ENCODE data around the gene OCRL.

- TF ChIP-seq POLR2A (IDR thresholded peaks at IDR 0.05) (no peak), CTCF (IDR thresholded peaks at IDR 0.05) (no peak), EP300 (IDR thresholded peaks at IDR 0.05) (no peak)
Observed at GRCh38 chrX:129586446-129586845, 46.4 kb downstream of the OCRL start.
